Choroid plexus epithelial cell (primary cell): Measurements from ENCODE around the gene SPP1.

ENCODE experiments used
- DNase-seq: peaks from one replicate; pipeline ENCODE4 v3.0.0-alpha.2; 2010; ENCODE audit warnings: low read depth
- H3K4me3 ChIP-seq: 2 replicates; pipeline ENCODE4 v1.5.1; 2011; ENCODE audit warnings: low read depth, mild to moderate bottlenecking, control low read depth, low read length, moderate library complexity
- TF ChIP-seq, protein P1 (sequence below): conservative IDR thresholded peaks from 2 replicates; pipeline ENCODE4 v1.5.1; 2011; ENCODE audit warnings: low read depth, mild to moderate bottlenecking, control low read depth, inconsistent platforms, low read length, moderate library complexity

Gene SPP1

GRCh38 chr4:87979810-87980209 lies 4.3 kb downstream of the SPP1 start:
- TF ChIP-seq, protein P1, sequence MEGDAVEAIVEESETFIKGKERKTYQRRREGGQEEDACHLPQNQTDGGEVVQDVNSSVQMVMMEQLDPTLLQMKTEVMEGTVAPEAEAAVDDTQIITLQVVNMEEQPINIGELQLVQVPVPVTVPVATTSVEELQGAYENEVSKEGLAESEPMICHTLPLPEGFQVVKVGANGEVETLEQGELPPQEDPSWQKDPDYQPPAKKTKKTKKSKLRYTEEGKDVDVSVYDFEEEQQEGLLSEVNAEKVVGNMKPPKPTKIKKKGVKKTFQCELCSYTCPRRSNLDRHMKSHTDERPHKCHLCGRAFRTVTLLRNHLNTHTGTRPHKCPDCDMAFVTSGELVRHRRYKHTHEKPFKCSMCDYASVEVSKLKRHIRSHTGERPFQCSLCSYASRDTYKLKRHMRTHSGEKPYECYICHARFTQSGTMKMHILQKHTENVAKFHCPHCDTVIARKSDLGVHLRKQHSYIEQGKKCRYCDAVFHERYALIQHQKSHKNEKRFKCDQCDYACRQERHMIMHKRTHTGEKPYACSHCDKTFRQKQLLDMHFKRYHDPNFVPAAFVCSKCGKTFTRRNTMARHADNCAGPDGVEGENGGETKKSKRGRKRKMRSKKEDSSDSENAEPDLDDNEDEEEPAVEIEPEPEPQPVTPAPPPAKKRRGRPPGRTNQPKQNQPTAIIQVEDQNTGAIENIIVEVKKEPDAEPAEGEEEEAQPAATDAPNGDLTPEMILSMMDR: no peak
- no peak overlapping the region for H3K4me3 ChIP-seq
- DNase-seq: no peak

GRCh38 chr4:87981486-87981885 lies 6.0 kb downstream of the SPP1 start:
- TF ChIP-seq, protein P1: no peak
- H3K4me3 ChIP-seq: no peak overlapping the region
- no peak for DNase-seq

- TF ChIP-seq, protein P1: no peak
- DNase-seq: no peak
Observed at GRCh38 chr4:87982036-87982435, 6.5 kb downstream of the SPP1 start.

DNA sequence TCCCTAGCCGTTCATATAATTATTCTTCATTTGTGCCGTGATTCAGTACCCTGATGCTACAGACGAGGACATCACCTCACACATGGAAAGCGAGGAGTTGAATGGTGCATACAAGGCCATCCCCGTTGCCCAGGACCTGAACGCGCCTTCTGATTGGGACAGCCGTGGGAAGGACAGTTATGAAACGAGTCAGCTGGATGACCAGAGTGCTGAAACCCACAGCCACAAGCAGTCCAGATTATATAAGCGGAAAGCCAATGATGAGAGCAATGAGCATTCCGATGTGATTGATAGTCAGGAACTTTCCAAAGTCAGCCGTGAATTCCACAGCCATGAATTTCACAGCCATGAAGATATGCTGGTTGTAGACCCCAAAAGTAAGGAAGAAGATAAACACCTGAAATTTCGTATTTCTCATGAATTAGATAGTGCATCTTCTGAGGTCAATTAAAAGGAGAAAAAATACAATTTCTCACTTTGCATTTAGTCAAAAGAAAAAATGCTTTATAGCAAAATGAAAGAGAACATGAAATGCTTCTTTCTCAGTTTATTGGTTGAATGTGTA lies 7.0 kb downstream of the SPP1 start:
- DNase-seq: no peak
- no peak overlapping the region for H3K4me3 ChIP-seq
- TF ChIP-seq, protein P1: no peak

More at GRCh38 chr4:87982036-87982435, 6.5 kb downstream of the SPP1 start:
- no peak overlapping the region for H3K4me3 ChIP-seq

DNA sequence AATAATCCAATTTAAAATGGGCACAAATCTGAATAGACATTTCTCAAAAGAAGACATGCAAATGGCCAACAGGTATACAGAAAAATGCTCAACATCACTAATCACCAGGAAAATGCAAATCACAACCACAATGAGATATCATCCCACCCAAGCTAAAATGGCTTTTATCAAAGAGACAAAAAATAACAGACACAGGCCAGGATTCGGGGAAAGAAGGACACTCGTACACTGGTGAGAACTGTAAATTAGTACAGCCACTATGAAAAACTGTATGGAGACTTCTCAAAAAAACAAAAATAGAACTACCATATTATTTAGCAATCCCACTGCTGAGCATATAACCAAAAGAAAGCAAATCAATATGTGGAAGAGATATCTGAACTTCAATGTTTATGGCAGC lies 8.5 kb downstream of the SPP1 start:
- no peak overlapping the region for H3K4me3 ChIP-seq
- DNase-seq: no peak
- TF ChIP-seq, protein P1: no peak

DNA sequence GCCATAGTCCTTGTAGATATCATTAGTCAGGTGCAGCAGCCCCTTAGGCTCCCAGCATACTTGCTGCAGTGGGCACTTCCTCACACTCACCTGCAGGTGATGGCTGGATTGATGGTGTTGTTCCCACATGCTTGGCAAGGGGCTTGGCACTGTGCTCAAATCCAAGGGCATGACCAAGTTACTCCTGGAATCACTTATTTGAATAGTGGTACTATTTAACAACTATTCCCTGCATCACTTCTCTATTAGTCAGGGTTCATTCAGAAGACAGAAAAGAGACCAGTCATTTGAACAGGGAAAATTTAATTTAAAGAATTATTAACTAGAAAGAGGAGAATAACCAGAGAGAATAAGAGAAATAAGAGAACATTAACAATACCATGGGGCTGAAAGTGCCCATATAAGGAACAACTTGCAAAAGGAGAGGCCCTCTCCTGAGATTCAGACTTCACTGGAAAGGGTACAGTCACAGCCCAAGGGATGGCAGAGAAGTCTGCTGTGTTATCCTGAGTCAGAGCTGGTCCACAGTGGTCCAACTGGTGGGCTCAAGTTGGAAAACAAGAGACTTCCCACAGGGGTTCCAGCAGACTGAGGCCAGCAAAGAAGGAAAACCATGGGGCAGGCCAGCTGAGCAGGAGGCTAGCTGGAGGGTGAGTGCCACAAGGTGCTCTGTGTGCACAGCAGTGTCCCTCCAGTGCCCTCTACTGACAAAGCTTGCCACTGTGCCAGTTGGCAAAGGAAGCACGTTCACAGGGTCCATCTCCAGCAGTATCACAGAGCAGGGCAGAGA lies 9.8 kb downstream of the SPP1 start:
- TF ChIP-seq, protein P1: peak; percentile 68
- DNase-seq: peak; percentile 56
- H3K4me3 ChIP-seq: no peak overlapping the region

DNA sequence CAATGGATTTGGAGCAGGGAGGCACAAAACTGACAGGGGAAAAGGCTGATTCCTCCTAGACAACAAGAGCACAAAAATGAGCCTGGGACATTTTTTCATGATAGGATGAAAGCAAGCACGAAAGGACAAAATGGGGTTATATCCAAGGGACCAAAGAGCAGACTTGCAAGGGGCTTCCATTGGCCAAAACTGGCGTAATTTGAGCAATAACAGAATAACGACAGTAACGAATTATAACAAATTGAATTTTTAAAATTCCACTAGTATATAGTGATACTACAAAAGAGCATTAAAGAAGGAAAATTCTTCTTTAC lies 10.3 kb downstream of the SPP1 start:
- TF ChIP-seq, protein P1: no peak
- H3K4me3 ChIP-seq: no peak overlapping the region

More for the DNA sequence above, 10.3 kb downstream of the SPP1 start:
- DNase-seq: no peak
